Suppressor macrophage treated with lipopolysaccharide for 4 hours (primary cell): ENCODE data around the gene CA10.

Experiments
- DNase-seq: peaks from one replicate; pipeline ENCODE4 v3.0.0-alpha.2; 2020

Gene CA10

GRCh38 chr17:51813140-51813783 is 345.3 kb downstream of the CA10 start:
- no peak for DNase-seq

GRCh38 chr17:51807460-51807859 is 351.1 kb downstream of the CA10 start:
- no peak for DNase-seq

- DNase-seq, result no peak
These were observed 352.7 kb downstream of the CA10 start for GRCh38 chr17:51805765-51806164.

DNA sequence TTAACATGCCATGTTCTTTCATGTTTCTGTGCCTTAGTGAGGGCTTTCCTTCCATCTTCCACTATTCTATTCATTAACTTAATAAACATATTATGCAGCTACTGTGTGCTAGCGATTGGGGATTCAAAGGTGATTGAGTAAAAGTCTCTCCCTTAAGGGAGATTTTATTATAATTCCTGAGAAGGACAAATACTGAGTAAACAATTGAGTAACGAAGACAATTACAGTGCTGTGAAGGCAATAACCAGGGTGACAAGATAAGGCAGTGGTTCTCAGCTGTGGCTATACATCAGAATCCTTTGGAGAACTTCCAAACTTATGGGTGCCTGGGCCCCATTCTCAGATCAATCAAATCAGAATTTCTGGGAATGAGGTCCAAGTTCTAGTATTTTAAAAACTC is 353.3 kb downstream of the CA10 start:
- DNase-seq, result no peak

GRCh38 chr17:51803161-51803560 is 355.4 kb downstream of the CA10 start:
- no peak for DNase-seq

GRCh38 chr17:51802544-51802943 is 356.0 kb downstream of the CA10 start:
- DNase-seq, result no peak

- no peak for DNase-seq
These were observed 356.9 kb downstream of the CA10 start for GRCh38 chr17:51801626-51802025.

GRCh38 chr17:51799981-51800380 is 358.5 kb downstream of the CA10 start:
- DNase-seq, result no peak

GRCh38 chr17:51799240-51799639 is 359.3 kb downstream of the CA10 start:
- no peak for DNase-seq

DNA sequence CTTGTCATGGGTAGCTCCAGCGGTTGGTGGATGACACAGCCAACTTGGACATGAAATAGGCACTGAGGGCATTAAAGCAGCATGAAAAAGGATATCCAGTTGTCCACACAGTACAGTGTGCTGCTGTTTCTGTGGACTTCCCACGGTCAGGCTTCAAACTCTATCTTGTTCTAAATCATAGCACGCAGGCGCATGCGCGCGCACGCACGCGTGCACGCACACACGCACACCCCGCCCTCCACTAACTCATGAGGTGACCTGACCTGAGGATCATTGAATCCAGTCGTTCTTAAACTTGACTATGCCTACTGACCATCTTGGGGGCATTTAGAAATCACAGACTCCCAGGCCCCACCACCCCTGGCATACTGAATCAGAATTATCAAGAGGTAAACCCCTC is 361.4 kb downstream of the CA10 start:
- no peak for DNase-seq

DNA sequence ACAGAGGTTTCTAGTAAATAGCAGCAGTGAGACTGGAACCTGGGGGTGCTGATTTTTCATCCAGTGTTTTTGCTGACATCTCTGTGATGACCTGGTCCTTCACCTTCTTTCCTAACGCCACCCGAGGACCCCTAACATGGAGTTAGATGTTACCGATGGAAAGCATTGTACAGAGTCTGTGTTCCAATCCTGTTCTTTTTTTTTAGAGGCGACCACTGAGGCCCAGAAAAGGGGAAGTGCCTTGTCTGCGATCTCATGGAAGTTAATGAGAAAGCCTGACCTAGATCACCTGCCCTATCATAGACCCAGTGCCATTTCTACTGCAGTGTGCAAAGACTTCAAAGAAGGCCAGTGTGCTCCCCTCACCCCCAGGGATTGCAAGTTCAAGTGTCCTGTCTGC is 362.5 kb downstream of the CA10 start:
- no peak for DNase-seq

DNA sequence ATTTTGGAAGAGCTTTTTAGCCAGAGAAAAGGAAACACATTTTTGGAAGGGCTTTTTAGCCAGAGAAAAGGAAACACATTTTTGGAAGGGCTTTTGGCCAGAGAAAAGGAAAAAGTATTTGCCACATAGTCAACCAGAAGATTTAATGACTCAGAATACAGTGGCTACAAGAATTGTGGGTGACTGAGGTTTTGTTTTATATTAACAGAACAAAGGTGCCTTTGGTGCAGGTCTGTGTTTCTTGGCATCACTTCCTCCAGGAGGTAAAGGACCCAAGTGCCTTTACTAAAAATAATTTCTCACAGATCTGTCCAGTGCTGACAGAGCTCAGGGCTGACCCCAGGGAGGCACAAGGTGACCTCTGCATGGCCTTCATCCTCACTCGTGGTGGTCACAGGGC is 363.1 kb downstream of the CA10 start:
- DNase-seq, result no peak

- no peak for DNase-seq
These were observed 364.0 kb downstream of the CA10 start for GRCh38 chr17:51794466-51794865.

DNA sequence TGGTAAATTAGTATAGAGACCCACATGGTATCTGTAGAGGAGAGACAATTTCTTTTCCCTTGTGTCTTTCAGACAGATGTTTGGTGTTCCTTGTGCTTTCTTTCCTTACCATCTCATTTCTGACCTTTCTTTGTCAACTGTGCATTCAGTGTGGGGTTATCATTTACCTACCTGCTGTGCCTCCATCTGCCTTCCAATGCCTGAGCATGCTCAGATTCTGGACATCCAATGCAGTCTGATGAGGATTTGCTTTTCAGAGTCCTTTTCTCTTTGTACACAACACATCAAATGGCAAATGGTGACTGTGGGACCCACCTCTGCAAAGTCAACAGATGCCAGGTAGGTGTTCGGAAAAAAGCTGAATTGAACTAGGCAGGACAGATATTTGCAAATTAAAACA is 364.8 kb downstream of the CA10 start:
- DNase-seq, result no peak

DNA sequence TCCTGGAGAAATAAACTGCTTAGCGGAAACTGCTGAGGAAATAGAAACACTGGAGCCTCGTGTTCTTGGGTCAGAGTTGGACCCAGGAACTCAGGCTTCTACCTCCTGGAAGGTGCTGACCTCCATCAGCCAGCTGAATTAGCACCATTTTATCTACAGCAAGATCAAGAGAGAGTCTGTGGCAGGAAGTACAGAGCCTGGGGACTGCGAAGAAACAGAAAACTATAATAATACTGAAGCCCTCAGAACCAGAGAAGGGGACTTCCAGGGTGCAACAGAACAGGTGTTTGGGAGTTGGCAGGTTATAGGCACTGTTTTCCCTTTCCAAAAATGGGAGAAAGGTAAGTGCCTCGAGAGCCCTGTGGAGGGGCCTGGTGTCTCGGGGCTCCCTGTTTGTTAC is 379.7 kb downstream of the CA10 start:
- DNase-seq, result no peak

- DNase-seq, result no peak
These were observed 388.3 kb downstream of the CA10 start for GRCh38 chr17:51770027-51770759.

GRCh38 chr17:51769231-51769630 is 389.3 kb downstream of the CA10 start:
- no peak for DNase-seq

DNA sequence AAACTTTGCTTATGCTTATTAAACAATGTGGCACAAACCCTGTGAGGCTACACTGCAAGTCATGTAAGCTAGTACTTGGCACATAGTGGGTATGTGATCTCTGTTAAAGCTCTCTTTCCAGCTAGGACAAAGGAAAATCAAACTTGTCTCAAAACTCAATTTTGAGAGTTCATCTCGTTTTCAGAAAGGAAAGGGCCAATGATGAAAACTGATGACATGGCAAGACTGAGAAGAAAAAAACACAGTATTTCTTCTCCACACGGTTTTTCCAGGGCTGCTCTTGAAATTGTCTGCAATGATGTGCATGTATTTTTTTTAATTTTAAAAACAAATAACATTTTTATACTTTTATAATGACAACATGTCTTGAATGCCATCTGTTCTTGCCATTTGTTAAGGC is 389.8 kb downstream of the CA10 start:
- no peak for DNase-seq

- DNase-seq, result no peak
These were observed 391.2 kb downstream of the CA10 start for GRCh38 chr17:51767287-51767686.

DNA sequence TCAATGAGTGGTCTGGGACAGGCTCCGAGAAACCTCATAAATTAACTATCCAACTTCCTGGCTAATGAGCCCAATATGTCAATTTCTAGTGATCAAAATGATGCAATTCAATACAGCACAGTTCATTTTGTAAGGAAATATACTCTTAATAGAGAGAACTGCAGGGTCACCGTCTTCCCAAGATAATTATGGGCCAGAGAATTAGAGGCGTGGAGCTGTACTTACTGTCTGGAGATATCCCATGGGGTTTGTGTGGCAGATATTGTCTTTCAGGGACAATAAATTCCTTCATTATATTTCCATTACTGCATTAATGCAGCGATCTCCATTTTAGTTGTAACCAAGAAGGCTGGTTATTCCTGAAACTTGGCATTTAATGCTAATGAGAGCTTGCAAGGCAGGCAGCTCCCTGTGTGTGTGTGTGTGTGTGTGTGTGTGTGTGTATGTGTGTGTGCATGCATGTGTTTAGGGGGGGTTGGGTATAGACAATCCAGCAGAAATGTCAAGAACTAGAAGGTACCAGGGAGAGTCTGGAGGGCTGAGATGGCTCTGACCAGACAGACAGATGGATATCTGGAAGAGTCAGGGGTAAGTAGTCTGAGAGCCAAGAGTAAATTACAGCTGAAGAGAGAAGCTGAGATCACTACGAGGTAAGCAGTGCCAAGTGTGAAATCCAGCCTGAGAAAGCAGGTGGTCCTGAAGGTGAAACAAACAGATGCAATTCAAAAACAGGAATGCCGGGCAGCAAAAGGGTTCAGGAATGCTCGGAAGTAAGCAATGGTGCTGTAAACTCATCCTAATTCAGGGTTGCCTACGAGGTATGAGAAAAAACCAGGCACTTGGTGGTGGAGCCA is 393.0 kb downstream of the CA10 start:
- no peak for DNase-seq

DNA sequence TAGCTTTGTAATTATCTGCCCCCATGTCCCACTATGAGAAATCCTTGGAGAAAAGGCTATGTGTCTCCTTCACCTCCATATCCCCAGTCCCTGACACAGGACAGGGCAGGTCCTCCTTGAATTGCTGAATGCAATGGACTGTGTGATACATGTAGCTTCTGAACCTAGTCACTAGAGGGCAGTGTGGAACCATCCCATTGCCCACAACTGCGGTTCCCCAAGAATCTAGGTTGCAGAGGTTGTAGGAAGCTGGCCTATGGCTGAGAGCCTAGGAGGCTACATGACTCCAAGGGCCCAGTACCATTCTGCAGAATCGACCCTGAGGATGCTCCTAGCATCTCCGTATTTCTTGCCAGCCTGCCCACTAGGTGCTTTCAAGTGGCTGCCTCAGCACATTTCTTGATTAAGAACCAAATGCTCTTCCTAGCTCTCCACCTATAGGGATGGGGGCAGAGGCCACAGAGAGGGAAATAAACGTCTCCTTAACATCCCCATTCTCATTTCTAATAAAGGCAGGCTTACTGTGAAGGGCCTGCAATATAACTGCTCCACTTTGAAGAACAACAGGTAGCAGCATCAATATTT is 394.0 kb downstream of the CA10 start:
- peak; percentile 53 for DNase-seq

GRCh38 chr17:51763058-51763457 is 395.5 kb downstream of the CA10 start:
- DNase-seq, result no peak

GRCh38 chr17:51761105-51761504 is 397.4 kb downstream of the CA10 start:
- DNase-seq, result no peak

- DNase-seq, result no peak
These were observed 399.3 kb downstream of the CA10 start for GRCh38 chr17:51759260-51759659.
